HepG2 (cell line): ENCODE results near the gene EIF5A. TPM values are rescaled to one million over a fixed set of nuclear protein-coding genes. Genes with fewer than 3 reads are reported as not detected.

Experiments used
- AKAP8 ChIP-seq: sonication (generic); formaldehyde crosslinking; IDR thresholded peaks from 2 replicates; pipeline ENCODE4 v1.5.1; 2020; ENCODE audit warnings: mild to moderate bottlenecking, missing genetic modification reagents
- ELF1 ChIP-seq: sonication (generic); formaldehyde crosslinking; IDR thresholded peaks from 2 replicates; pipeline ENCODE4 v1.4.0; 2020; ENCODE audit warnings: missing genetic modification reagents
- FOXA3 ChIP-seq: IDR thresholded peaks from 2 replicates; pipeline ENCODE4 v1.6.1; 2016; ENCODE audit warnings: missing genetic modification reagents, missing compliant biosample characterization
- MIER3 ChIP-seq: IDR thresholded peaks from 2 replicates; pipeline ENCODE4 v1.6.1; 2016; ENCODE audit warnings: missing compliant biosample characterization, borderline replicate concordance
- NAIF1 ChIP-seq: sonication (generic); formaldehyde crosslinking; IDR thresholded peaks from 2 replicates; pipeline ENCODE4 v1.5.0; 2020; ENCODE audit warnings: mild to moderate bottlenecking, missing genetic modification reagents, borderline replicate concordance
- PHF8 ChIP-seq: sonication (generic); formaldehyde crosslinking; IDR thresholded peaks from 2 replicates; pipeline ENCODE4 v1.5.0; 2020; ENCODE audit warnings: missing genetic modification reagents
- RAD21 ChIP-seq: fragments of 450-650 bp; formaldehyde crosslinking; IDR thresholded peaks from 2 replicates; pipeline ENCODE4 v1.5.0; 2020; ENCODE audit warnings: mild to moderate bottlenecking
- RFX3 ChIP-seq: IDR thresholded peaks from 2 replicates; pipeline ENCODE4 v1.6.1; 2016; ENCODE audit warnings: missing biosample characterization, missing genetic modification reagents
- RFXANK ChIP-seq: IDR thresholded peaks from 2 replicates; pipeline ENCODE4 v1.6.1; 2016
- SMC3 ChIP-seq: IDR thresholded peaks from 2 replicates; pipeline ENCODE4 v1.6.1; 2011; ENCODE audit warnings: low read length, improper control_type of control experiment
- ZBTB8A ChIP-seq: sonication (generic); formaldehyde crosslinking; IDR thresholded peaks from 2 replicates; pipeline ENCODE4 v1.4.0; 2020; ENCODE audit warnings: mild to moderate bottlenecking, low read depth, missing genetic modification reagents, borderline replicate concordance
- ZNF331 ChIP-seq: sonication (generic); formaldehyde crosslinking; IDR thresholded peaks from 2 replicates; pipeline ENCODE4 v1.4.0; 2020; ENCODE audit warnings: missing genetic modification reagents
- ZNF660 ChIP-seq: sonication (generic); formaldehyde crosslinking; IDR thresholded peaks from 2 replicates; pipeline ENCODE4 v1.5.1; 2020; ENCODE audit warnings: mild to moderate bottlenecking, low read depth, missing genetic modification reagents, borderline replicate concordance
- ZNF678 ChIP-seq: sonication (generic); formaldehyde crosslinking; IDR thresholded peaks from 2 replicates; pipeline ENCODE4 v1.4.0; 2020; ENCODE audit warnings: mild to moderate bottlenecking, missing genetic modification reagents
- ZNF766 ChIP-seq: sonication (generic); formaldehyde crosslinking; IDR thresholded peaks from 2 replicates; pipeline ENCODE4 v1.5.0; 2020; ENCODE audit warnings: missing genetic modification reagents, borderline replicate concordance
- ZNF775 ChIP-seq: sonication (generic); formaldehyde crosslinking; IDR thresholded peaks from 2 replicates; pipeline ENCODE4 v1.4.0; 2020; ENCODE audit warnings: missing genetic modification reagents, mild to moderate bottlenecking, moderate library complexity, borderline replicate concordance
- ZNF788 ChIP-seq: sonication (generic); formaldehyde crosslinking; IDR thresholded peaks from 2 replicates; pipeline ENCODE4 v1.5.0; 2020; ENCODE audit warnings: mild to moderate bottlenecking, missing genetic modification reagents, borderline replicate concordance
- polyA plus RNA-seq, 8 experiments: library from polyadenylated mRNA; depleted of rRNA in 3 of 8; stranded (reverse) in 7 of 8; unstranded in 1 of 8; fragments of >200 nt; fragmentation: Illumina TruSeq in 4 of 8; extraction: Trizol in 4 of 8; gene quantifications; 2 replicates each; pipeline versions ENCODE4 v1.2.1 to v1.2.3, GENCODE V29; 2011 to 2016; ENCODE audit warnings: low read depth in 4 of 8, missing spikeins in 1 of 8, mixed read lengths in 1 of 8; ENCODE audit not compliant: insufficient read depth in 1 of 8
- total RNA-seq, 5 experiments: library from RNA; depleted of rRNA; stranded (reverse); fragments of >200 nt; fragmentation: Illumina TruSeq; extraction: Trizol; gene quantifications; 2 replicates each; pipeline ENCODE4 v1.2.3, GENCODE V29; 2016; ENCODE audit warnings: low read depth in 1 of 5
- TF ChIP-seq, protein P1 (sequence below): sonication (generic); formaldehyde crosslinking; IDR thresholded peaks from 2 replicates; pipeline ENCODE4 v1.4.0; 2020; ENCODE audit warnings: missing genetic modification reagents
- TF ChIP-seq, protein P2 (sequence below): sonication (generic); formaldehyde crosslinking; IDR thresholded peaks from 2 replicates; pipeline ENCODE4 v1.4.0; 2020; ENCODE audit warnings: mild to moderate bottlenecking, missing genetic modification reagents
- TF ChIP-seq, protein P3 (sequence below): sonication (generic); formaldehyde crosslinking; IDR thresholded peaks from 2 replicates; pipeline ENCODE4 v1.8.0; 2023; ENCODE audit warnings: mild to moderate bottlenecking, missing genetic modification reagents
- TF ChIP-seq, protein P4 (sequence below): IDR thresholded peaks from 2 replicates; pipeline ENCODE4 v1.6.1; 2016
- TF ChIP-seq, protein P5 (sequence below): IDR thresholded peaks from 2 replicates; pipeline ENCODE4 v1.6.1; 2016; ENCODE audit warnings: low read depth, control low read depth
- TF ChIP-seq, protein P6 (sequence below): sonication (generic); formaldehyde crosslinking; conservative IDR thresholded peaks from 2 replicates; pipeline ENCODE4 v1.4.0; 2020; ENCODE audit warnings: missing genetic modification reagents

EIF5A gene
- total and polyA plus RNA-seq, 2 of the 13 experiments (the other 11 are each of a cell fraction or from before 2014, with no cell fraction given): 319 to 337 TPM

DNA sequence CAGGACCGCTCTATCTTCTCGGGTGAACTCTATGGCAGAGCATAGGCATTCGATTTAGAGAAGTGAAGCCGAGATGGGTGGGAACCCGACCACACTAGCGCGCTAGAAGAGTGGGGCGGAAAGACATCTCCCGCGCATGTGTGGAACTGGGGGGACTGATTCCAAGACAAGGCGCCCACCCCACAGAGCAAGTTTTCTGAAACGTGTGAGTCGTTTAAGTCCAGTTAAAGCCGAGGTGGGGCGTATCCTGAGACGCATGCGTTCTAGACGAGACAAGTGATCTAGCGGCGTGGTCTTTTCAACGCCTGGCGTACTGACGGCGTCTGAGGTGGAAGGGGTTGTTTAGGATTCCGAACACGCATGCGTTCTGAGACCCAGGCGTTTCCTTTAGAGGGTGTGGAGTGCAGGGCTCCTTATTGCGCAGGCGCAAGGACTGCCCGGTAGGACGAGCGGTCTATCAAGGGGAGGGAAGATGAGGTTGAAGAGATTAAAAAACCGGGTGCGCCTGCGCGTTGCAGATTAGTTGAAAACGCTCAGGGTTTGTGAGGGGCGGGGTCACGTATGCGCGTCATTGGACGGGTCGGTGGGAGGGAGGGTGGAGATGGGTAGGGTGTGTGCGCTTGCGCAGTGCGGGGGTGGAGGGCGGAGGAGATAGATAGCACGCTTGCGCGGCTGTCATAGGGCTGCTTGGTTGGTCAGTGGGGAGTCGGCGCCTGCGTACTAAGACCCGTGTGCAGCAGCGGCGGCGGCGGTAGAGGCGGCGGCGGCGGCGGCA is at the start of gene EIF5A (continued):
- TF ChIP-seq, protein P1, sequence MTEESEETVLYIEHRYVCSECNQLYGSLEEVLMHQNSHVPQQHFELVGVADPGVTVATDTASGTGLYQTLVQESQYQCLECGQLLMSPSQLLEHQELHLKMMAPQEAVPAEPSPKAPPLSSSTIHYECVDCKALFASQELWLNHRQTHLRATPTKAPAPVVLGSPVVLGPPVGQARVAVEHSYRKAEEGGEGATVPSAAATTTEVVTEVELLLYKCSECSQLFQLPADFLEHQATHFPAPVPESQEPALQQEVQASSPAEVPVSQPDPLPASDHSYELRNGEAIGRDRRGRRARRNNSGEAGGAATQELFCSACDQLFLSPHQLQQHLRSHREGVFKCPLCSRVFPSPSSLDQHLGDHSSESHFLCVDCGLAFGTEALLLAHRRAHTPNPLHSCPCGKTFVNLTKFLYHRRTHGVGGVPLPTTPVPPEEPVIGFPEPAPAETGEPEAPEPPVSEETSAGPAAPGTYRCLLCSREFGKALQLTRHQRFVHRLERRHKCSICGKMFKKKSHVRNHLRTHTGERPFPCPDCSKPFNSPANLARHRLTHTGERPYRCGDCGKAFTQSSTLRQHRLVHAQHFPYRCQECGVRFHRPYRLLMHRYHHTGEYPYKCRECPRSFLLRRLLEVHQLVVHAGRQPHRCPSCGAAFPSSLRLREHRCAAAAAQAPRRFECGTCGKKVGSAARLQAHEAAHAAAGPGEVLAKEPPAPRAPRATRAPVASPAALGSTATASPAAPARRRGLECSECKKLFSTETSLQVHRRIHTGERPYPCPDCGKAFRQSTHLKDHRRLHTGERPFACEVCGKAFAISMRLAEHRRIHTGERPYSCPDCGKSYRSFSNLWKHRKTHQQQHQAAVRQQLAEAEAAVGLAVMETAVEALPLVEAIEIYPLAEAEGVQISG: peak; percentile 99
- TF ChIP-seq AKAP8 (CRISPR knock-in tag) (no peak), ZNF660 (CRISPR knock-in tag) (no peak), RAD21 (CRISPR knock-in tag) (no peak), FOXA3 (peak; percentile 40), ELF1 (no peak; the same call in 1 of the 2 replicates), MIER3 (CRISPR knock-in tag) (no peak), PHF8 (peak; percentile 54), RFX3 (CRISPR knock-in tag) (no peak), NAIF1 (CRISPR knock-in tag) (peak; percentile 79), SMC3 (no peak), ZNF775 (CRISPR knock-in tag) (no peak), ZNF331 (CRISPR knock-in tag) (peak; percentile 52; the same call in 1 of the 2 replicates), ZNF788 (CRISPR knock-in tag) (peak; percentile 61; the same call in 1 of the 2 replicates), ZBTB8A (CRISPR knock-in tag) (no peak), RFXANK (CRISPR knock-in tag) (no peak), ZNF766 (no peak), ZNF678 (CRISPR knock-in tag) (no peak)
- TF ChIP-seq, protein P2, sequence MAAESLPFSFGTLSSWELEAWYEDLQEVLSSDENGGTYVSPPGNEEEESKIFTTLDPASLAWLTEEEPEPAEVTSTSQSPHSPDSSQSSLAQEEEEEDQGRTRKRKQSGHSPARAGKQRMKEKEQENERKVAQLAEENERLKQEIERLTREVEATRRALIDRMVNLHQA: no peak
- TF ChIP-seq, protein P3, sequence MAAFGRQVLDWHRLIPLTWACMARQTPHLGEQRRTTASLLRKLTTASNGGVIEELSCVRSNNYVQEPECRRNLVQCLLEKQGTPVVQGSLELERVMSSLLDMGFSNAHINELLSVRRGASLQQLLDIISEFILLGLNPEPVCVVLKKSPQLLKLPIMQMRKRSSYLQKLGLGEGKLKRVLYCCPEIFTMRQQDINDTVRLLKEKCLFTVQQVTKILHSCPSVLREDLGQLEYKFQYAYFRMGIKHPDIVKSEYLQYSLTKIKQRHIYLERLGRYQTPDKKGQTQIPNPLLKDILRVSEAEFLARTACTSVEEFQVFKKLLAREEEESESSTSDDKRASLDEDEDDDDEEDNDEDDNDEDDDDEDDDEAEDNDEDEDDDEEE: no peak
- TF ChIP-seq, protein P4, sequence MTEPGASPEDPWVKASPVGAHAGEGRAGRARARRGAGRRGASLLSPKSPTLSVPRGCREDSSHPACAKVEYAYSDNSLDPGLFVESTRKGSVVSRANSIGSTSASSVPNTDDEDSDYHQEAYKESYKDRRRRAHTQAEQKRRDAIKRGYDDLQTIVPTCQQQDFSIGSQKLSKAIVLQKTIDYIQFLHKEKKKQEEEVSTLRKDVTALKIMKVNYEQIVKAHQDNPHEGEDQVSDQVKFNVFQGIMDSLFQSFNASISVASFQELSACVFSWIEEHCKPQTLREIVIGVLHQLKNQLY (CRISPR knock-in tag): no peak
- TF ChIP-seq, protein P5, sequence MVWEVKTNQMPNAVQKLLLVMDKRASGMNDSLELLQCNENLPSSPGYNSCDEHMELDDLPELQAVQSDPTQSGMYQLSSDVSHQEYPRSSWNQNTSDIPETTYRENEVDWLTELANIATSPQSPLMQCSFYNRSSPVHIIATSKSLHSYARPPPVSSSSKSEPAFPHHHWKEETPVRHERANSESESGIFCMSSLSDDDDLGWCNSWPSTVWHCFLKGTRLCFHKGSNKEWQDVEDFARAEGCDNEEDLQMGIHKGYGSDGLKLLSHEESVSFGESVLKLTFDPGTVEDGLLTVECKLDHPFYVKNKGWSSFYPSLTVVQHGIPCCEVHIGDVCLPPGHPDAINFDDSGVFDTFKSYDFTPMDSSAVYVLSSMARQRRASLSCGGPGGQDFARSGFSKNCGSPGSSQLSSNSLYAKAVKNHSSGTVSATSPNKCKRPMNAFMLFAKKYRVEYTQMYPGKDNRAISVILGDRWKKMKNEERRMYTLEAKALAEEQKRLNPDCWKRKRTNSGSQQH: no peak
- TF ChIP-seq, protein P6, sequence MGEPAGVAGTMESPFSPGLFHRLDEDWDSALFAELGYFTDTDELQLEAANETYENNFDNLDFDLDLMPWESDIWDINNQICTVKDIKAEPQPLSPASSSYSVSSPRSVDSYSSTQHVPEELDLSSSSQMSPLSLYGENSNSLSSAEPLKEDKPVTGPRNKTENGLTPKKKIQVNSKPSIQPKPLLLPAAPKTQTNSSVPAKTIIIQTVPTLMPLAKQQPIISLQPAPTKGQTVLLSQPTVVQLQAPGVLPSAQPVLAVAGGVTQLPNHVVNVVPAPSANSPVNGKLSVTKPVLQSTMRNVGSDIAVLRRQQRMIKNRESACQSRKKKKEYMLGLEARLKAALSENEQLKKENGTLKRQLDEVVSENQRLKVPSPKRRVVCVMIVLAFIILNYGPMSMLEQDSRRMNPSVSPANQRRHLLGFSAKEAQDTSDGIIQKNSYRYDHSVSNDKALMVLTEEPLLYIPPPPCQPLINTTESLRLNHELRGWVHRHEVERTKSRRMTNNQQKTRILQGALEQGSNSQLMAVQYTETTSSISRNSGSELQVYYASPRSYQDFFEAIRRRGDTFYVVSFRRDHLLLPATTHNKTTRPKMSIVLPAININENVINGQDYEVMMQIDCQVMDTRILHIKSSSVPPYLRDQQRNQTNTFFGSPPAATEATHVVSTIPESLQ (CRISPR knock-in tag): no peak
